GM13977 (cell line): Measurements from ENCODE around the gene CACNA1I.

Source experiments
- DNase-seq: peaks from one replicate; pipeline ENCODE4 v3.0.0; 2012; ENCODE audit warnings: low spot score
- CTCF ChIP-seq: IDR thresholded peaks from 2 replicates; pipeline ENCODE4 v1.5.1; 2012; ENCODE audit warnings: mild to moderate bottlenecking, control low read depth; ENCODE audit not compliant: insufficient read depth; ENCODE audit errors: extremely low read depth, missing control alignments
- in situ Hi-C: fragments of 300-500 bp; cut with MboI; formaldehyde crosslinking; loops from one replicate; pipeline ENCODE4 v1.12.0; 2022; ENCODE audit warnings: low sequenced_read_pairs, low pct_unique_long_range_greater_than_20kb, mixed read lengths, inconsistent platforms; ENCODE audit not compliant: unreplicated experiment

CACNA1I gene

GRCh38 chr22:39614442-39614841 is 43.9 kb downstream of the CACNA1I start:
- DNase-seq: no peak
- in situ Hi-C loops: no loop called here
- TF ChIP-seq CTCF: no peak

- DNase-seq: no peak
- TF ChIP-seq CTCF: no peak
- in situ Hi-C loops: no loop called here
These were observed 45.5 kb downstream of the CACNA1I start for GRCh38 chr22:39616051-39616450.

DNA sequence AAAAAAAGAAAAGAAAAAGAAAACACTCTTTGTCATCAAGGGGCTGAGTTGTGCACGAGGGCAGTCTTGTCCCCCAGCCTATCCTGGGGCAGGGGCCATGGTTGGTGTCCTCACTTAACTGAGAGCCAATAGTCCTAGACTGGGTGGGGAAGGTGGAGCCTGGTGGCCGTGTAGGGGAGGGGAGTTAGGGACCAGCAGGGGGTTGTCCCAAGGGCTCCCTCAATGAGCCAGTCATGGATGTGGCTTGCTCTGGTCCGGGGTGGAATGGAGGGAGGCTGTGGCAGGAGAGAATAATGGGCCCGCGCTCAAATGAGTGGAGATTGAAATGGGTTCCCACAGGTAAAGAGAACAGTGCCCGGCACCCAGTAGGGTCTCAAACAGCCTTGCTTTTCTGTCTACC is 46.2 kb downstream of the CACNA1I start:
- in situ Hi-C loops: no loop called here
- TF ChIP-seq CTCF: no peak
- DNase-seq: no peak

GRCh38 chr22:39617342-39617741 is 46.8 kb downstream of the CACNA1I start:
- no peak for TF ChIP-seq CTCF
- DNase-seq: no peak
- in situ Hi-C loops: no loop called here

DNA sequence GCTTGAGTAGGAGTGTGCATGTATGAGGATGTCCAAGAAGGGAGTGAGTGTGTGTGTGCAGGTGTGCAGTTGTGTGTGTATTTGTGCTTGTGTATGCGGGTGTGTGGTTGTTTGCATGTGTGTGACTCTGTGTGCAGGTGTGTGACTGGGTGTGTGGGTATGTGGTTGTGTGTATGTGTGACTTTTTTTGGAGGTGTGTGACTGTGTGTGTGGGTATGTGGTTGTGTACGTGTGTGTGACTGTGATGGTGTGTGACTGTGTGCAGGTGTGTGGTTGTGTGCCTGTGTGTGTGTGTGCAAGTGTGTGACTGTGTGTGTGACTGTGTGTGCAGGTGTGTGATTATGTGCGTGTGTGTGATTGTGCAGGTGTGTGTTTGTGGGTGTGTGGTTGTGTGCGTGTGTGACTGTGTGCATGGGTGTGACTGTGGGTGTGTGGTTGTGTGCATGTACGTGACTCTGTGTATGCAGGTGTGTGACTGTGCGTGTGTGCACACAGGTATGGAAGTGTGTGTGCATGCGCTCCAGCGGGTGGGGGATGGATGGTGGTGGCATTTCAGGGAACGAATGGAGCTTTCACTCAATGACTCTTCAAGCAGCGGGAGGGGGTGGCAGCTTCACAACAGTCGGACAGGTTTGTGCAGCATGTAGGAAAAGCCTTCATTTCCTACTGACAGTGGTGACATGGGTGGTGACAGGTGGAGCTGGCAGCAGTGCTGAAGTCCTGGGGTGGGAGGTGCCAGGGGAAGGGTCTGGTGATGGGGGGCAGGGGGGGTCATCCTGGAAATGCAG is 47.6 kb downstream of the CACNA1I start:
- no peak for TF ChIP-seq CTCF
- DNase-seq: no peak
- in situ Hi-C loops: no loop called here

GRCh38 chr22:39618996-39619530 is 48.5 kb downstream of the CACNA1I start:
- no peak for DNase-seq
- no peak for TF ChIP-seq CTCF

More at GRCh38 chr22:39618996-39619530, 48.5 kb downstream of the CACNA1I start:
- in situ Hi-C loops: no loop called here
